SK-N-SH treated with all-trans-retinoic acid at 6 μM for 48 hours (cell line): ENCODE results near the gene HMCN2.

Source experiments
- ARNTL ChIP-seq: fragments of 450-650 bp; formaldehyde crosslinking; IDR thresholded peaks from 2 replicates; pipeline ENCODE4 v1.5.0; 2020; ENCODE audit warnings: low read depth, mild to moderate bottlenecking, moderate library complexity, borderline replicate concordance
- CSRNP3 ChIP-seq: fragments of 250-450 bp; sonication (Bioruptor Pico); IDR thresholded peaks from 2 replicates; pipeline ENCODE4 v1.5.1; 2021; ENCODE audit warnings: mild to moderate bottlenecking, moderate library complexity
- ESRRG ChIP-seq: fragments of 250-450 bp; sonication (Bioruptor Pico); IDR thresholded peaks from 2 replicates; pipeline ENCODE4 v1.6.1; 2021; ENCODE audit warnings: mild to moderate bottlenecking
- OSR1 ChIP-seq: fragments of 250-450 bp; sonication (Bioruptor Pico); IDR thresholded peaks from 2 replicates; pipeline ENCODE4 v1.8.0; 2022; ENCODE audit warnings: moderate library complexity, mild to moderate bottlenecking, inconsistent platforms
- PPARA ChIP-seq: fragments of 250-450 bp; sonication (Bioruptor Pico); IDR thresholded peaks from 2 replicates; pipeline ENCODE4 v1.5.0; 2020; ENCODE audit warnings: mild to moderate bottlenecking, borderline replicate concordance
- TCF4 ChIP-seq: fragments of 250-450 bp; sonication (Bioruptor Pico); IDR thresholded peaks from 2 replicates; pipeline ENCODE4 v1.8.0; 2021; ENCODE audit warnings: mild to moderate bottlenecking, moderate library complexity, borderline replicate concordance
- ZFP3 ChIP-seq: fragments of 250-450 bp; sonication (Bioruptor Pico); IDR thresholded peaks from 2 replicates; pipeline ENCODE4 v1.5.0; 2020; ENCODE audit warnings: mild to moderate bottlenecking, moderate library complexity
- ZFP30 ChIP-seq: fragments of 450-650 bp; formaldehyde crosslinking; IDR thresholded peaks from 2 replicates; pipeline ENCODE4 v1.5.0; 2022; ENCODE audit warnings: mild to moderate bottlenecking, moderate library complexity
- TF ChIP-seq, protein P1 (sequence below): fragments of 250-450 bp; sonication (Bioruptor Pico); IDR thresholded peaks from 2 replicates; pipeline ENCODE4 v1.5.0; 2020; ENCODE audit warnings: mild to moderate bottlenecking, moderate library complexity
- TF ChIP-seq, protein P2 (sequence below): fragments of 250-450 bp; sonication (Bioruptor Pico); IDR thresholded peaks from 2 replicates; pipeline ENCODE4 v1.8.0; 2020; ENCODE audit warnings: mild to moderate bottlenecking, moderate library complexity, borderline replicate concordance

DNA sequence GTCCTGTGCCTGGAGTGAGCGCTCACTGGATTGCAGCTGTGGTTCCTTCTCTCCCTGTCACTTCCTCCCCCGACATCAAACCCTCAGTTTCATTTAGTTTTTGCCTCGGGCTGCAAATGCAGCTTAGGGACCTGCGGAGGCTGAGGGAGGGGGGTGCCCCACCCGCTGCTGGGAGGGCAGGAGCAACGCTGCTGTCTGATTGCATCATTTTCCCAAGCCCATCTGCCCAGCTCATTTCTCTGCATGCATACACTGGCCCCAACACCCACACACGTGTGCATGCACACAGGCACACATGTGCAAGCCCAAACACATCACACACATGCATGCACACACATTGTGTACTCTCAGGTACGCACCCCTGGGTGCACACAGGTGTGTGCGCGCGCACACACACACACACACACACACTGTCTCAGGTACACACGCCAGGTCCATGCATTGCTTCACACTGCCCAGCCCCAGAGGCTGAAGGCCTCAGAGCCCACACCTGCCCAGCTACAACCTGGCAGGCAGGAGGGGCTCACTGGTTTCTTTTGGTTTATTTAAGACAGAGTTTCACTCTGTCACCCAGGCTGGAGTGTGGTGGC lies 182.6 kb downstream of the HMCN2 start:
- TF ChIP-seq TCF4 (CRISPR knock-in tag), result no peak
- TF ChIP-seq CSRNP3 (CRISPR knock-in tag), result no peak
- no peak for TF ChIP-seq PPARA (CRISPR knock-in tag)
- TF ChIP-seq ARNTL (CRISPR knock-in tag), result no peak
- TF ChIP-seq ZFP3 (CRISPR knock-in tag), result no peak
- TF ChIP-seq, protein P1, sequence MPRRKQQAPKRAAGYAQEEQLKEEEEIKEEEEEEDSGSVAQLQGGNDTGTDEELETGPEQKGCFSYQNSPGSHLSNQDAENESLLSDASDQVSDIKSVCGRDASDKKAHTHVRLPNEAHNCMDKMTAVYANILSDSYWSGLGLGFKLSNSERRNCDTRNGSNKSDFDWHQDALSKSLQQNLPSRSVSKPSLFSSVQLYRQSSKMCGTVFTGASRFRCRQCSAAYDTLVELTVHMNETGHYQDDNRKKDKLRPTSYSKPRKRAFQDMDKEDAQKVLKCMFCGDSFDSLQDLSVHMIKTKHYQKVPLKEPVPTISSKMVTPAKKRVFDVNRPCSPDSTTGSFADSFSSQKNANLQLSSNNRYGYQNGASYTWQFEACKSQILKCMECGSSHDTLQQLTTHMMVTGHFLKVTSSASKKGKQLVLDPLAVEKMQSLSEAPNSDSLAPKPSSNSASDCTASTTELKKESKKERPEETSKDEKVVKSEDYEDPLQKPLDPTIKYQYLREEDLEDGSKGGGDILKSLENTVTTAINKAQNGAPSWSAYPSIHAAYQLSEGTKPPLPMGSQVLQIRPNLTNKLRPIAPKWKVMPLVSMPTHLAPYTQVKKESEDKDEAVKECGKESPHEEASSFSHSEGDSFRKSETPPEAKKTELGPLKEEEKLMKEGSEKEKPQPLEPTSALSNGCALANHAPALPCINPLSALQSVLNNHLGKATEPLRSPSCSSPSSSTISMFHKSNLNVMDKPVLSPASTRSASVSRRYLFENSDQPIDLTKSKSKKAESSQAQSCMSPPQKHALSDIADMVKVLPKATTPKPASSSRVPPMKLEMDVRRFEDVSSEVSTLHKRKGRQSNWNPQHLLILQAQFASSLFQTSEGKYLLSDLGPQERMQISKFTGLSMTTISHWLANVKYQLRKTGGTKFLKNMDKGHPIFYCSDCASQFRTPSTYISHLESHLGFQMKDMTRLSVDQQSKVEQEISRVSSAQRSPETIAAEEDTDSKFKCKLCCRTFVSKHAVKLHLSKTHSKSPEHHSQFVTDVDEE (CRISPR knock-in tag), result no peak
- no peak for TF ChIP-seq ZFP30 (CRISPR knock-in tag)
- TF ChIP-seq ESRRG, result no peak
- TF ChIP-seq, protein P2, sequence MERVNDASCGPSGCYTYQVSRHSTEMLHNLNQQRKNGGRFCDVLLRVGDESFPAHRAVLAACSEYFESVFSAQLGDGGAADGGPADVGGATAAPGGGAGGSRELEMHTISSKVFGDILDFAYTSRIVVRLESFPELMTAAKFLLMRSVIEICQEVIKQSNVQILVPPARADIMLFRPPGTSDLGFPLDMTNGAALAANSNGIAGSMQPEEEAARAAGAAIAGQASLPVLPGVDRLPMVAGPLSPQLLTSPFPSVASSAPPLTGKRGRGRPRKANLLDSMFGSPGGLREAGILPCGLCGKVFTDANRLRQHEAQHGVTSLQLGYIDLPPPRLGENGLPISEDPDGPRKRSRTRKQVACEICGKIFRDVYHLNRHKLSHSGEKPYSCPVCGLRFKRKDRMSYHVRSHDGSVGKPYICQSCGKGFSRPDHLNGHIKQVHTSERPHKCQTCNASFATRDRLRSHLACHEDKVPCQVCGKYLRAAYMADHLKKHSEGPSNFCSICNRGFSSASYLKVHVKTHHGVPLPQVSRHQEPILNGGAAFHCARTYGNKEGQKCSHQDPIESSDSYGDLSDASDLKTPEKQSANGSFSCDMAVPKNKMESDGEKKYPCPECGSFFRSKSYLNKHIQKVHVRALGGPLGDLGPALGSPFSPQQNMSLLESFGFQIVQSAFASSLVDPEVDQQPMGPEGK (CRISPR knock-in tag), result no peak
- TF ChIP-seq OSR1 (CRISPR knock-in tag), result no peak
